Activated T-cell treated with anti-CD3 and anti-CD28 coated beads, Interleukin-2, amount 50 U/mL, for 1 hour (primary cell): ENCODE measurements around the gene ANGPTL2.

ENCODE experiments used
- DNase-seq: peaks from one replicate; pipeline ENCODE4 v3.0.0-alpha.2; 2020

ANGPTL2 gene

DNA sequence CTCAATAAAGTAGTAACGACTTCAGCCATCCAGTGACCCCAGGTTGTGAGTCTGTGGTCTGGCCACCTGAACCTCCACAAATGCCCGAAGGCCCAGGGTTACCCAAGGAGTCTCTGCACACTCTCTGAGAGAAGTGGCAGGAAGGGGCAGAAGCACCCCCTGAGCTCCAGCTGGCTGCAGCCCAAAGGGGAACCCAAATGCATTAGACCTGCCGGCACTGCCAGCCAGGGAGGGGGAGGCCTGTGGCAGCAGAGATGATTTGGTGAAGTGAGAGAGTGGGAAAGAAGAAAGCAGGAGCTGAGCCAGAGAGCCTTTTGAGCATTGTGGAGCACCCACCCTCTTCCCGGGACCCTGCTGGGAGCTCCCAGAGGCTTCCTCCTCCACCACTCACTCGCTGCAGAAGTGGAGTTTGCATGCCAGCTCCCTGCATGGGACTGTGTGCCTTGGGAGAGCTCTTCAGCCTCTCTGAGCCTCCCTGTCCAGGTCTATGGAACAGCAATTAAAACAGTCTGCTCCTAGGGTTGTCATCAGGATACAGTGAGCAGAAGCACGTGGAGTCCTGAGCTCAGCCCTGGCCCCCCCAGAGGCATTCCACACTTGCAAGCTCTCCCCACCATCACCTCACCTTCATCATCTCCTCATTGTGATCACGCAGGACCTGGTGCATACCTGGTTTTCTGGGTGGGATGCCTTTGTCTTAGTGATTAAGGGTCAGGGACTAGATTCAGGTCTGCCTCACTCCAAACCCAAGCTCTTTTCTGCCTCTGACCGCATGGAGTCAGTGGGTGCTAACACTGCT is 13.8 kb upstream of the ANGPTL2 start:
- no peak for DNase-seq

DNA sequence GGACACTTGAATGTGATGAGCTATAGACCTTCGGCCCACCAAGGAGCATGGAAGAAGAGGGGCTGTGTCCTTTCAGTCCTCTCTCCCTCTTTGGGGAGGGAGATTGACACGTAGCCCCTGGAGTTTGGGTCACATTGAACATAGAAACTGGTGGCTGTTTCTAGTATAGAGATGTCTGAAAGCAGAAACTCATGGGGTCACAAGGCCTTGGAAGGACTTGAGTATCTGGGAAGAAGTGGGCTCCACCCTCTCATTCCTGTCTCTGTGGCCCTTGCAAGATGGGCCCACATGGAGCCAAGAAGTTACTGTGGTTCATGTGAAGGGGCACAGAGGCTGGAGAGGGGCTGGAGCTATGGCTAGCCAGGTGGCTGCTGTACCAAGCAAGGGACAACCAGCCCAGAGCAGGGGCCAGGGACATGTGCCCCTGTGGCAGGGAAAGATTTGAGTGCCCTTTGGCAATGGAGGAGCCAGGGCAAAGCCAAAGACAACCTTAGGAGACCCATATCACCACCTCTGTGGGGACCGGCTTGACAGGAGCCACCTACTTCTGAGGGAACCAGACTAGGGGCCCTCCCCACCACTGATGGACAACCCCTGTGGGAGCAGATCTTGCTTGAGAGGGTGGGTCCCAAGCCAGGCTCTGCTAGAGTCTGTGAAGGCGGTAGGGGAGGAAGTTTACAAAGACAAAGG is 12.8 kb upstream of the ANGPTL2 start:
- no peak for DNase-seq

DNA sequence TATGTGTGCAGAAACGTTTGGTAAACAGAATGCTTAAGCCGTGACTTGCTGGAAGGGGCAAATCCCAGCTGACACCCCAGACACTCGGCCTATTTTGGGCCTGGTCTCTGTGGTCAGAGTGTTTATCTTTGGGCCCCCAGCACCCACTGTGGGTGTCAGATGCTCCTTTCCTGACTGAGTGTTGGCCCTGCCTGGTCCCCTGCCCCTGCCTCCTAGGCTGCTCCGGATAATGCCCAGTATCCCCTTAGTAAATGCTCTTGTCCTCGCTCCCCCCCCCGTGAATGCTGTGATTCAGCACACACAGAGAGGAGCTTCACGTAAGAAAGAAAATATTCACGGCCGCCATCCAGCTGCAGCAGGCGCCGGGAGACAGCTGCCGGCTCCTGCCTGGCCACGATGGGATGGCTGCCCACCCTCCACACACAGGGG is 11.3 kb upstream of the ANGPTL2 start:
- no peak for DNase-seq

DNA sequence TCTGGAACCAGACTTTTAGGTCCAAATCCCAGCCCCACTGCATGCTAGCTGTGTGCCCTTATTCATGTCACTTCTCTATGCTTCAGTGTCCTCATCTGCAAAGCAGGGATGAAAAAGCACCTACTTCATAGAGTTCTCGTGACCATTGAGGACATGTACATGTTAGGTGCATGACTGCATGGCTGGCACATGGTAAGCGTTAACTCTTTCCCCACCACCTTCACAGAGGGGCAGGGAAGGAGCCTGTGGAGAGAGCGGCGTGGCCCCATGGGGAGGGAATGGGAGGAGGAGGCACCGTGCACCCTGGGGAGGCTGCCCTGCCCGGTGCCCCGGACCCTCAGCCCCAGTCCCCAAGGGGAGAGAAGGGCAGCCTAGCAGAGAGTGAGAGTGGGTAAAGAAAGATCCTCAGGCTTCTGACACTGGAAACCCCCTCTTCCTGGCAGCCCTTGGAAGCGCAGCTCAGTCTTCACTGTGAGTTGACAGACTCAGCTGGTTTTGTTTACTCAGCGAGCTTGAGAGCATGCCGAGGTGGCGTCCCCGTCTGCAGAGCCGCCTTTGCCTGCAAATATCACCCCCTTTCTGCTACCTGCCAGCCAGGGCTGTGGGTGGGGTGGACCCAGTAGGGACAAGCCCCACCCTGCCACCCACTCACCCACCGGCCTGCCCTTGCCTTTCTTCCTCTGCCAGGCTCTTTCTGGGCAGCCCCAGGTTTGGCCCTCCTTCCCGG is 10.6 kb upstream of the ANGPTL2 start:
- no peak for DNase-seq

DNA sequence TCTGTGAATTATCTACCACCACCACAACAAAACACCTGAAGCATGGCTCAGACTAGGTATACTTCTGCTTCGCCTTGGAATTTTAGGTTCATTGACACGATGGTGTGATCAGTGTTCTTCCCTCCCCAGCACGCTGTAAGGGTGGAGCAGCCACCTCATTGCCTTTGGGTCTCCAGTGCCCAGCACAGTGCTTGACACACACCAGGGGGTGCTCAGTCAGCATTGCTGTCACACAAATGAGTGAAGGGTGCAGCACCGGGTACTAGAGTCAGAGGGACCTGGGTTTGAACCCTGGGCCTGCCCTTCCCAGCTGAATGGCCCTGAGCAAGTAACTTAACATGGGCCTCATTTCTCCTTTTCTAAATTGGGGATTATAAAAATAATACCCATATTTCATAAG is 9.9 kb upstream of the ANGPTL2 start:
- no peak for DNase-seq

DNA sequence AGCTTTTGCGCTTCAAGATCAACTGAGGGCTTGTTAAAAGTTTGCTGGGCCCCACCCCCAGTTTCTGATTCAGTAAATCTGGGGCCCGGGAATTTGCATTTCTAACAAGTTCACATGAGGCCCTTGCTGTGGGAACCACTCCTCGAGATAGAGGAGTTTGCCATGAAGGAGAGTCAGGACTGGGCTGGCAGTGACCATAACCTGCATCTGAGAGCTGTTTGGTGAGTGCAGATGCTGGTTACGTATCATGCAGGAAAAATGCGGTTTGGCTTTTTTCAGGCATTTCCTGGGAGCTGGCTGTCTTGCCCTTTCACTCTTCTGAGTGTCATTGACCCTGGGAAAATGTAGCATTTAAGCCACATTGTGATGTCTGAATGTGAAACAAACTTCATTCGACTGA is 9.4 kb upstream of the ANGPTL2 start:
- DNase-seq, result no peak

DNA sequence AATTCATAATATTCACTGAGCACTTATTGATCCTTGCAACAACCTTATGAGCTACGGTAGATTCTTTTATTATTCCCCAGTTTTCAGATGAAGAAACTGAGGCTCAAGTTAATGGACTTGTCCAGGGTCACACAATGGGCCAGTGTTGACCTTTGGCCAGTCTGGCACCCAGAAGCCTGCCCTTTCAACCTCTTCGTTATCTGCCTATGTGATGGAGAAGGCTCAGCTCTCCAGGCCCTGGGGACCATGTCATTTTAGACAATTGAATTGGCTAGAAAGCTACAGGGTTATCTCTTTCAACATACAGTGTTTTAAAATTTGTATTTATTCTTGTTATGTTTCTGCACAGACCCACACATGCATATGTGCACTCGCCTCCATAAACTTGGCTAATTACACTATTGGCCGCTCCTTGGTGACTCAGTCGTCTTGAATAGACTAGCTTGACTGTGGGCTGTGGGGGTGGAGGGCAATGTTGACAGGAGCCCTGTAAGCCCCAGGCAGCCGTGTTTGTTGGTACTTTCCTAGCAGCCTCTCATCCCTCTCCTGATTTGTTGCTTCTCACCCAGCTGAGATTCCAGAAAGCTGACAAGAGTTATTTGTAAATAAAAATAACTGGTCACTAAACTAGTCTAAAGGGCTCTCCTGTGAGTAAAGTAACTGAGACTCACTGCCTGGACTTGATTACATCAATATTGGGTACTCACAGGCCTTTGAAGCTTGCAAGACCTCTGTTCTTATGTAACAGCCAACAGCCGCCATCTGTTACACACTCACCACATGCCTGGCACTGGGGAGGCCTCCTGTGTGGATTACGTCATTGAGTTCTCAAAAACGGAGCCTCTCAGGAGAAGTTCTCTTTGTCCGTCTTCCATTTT is 8.5 kb upstream of the ANGPTL2 start:
- DNase-seq, result no peak

DNA sequence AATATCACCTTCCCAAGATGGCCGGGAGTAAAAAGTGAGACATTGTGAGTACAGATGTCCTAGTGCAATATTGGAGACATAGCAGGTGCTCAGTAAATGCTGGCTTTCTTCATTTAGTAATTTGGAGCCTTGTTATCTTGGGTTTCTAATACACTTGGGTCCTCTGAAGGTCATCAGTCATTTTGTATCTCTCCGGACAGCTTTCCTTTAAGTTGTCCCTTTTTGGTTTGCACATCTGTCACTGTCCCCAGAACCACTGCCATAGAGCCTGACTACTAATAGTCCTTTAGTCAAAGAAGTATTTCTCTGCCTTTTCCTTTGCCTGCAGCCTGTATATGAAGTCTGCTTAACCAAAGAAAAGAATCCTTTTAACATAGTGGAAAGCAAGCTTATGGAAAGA is 7.8 kb upstream of the ANGPTL2 start:
- DNase-seq, result no peak

DNA sequence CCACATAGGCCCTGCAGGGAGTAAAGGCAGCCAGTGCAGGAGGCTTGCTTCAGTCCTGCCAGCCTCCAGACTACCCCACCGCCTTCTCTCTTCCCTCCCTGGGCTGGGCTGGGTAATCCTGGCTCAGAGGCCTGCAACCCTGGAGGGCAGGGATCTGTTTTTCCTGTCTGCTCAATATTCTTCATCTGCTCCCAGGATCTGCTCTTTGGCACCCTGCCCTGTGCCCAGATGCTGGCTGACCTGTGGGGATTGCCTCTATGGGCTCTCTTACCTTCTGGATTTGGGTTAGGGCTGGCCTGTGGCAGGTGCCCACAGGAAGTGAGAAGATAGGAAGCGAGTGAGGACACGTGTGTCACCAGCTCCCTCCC is 7.3 kb upstream of the ANGPTL2 start:
- DNase-seq, result no peak

DNA sequence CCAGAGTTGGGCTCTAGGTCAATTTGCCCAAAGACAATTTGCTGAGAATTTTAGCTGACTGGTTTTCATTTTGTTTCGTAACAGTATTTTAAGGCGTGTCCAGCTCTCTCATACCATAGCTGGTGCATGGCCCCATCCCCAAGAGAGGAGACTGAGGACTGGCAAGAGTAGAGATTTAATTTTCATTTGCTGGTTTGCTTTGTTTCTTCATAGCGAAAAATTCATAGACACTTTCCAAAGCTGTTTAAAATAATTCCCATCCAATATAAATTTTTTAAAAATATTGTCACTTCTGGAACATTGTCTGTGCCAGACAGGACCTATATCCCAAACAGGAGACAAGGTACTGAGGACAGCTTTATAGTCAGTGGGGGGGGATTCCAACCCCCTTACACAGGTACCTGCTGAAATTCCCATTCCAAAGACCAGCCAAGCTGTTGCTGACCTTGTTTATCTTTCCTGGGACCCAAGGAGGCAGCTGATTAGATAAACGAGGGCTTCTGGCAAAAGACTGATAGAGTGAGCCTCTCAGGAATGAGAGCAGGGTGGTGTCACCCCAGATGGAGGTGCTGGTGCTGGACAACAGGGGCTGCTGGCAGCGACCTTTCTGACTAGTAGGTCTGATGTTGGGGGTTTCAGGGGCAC is 6.8 kb upstream of the ANGPTL2 start:
- no peak for DNase-seq

DNA sequence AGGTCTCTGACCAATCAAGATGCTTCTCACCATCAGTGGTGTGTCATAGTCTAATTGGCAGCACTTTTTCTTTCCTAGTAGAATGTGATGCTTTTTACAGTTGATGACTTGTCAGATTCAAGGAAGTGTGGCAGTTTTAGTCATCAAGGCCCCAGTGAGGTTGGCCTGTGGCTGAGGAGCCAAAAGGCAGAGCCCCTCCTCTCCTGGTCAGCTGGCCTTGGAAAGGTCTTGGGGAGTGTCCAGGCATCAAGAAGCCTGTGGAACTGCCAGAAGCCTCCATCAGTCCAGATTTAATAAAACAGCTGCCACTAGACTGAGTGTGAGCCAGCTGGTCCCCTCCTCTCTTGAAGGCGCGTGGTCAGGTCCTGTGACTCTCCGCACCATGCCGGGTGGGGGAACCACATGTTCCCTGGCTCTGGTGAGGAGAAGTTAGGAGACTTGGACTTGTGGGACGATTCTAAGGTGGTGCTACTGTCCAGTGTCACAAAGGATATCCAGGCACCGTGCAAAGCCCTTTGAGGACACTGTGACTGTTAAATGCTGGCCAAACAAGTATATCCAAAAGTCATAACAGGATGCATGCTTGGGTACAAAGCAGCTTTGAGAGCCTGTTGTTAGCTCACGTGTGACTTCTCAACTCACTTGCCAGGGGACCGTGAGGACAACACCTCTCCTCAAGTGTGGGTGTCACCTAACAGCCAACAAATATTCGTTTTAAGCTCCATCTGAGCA is 6.1 kb upstream of the ANGPTL2 start:
- no peak for DNase-seq

DNA sequence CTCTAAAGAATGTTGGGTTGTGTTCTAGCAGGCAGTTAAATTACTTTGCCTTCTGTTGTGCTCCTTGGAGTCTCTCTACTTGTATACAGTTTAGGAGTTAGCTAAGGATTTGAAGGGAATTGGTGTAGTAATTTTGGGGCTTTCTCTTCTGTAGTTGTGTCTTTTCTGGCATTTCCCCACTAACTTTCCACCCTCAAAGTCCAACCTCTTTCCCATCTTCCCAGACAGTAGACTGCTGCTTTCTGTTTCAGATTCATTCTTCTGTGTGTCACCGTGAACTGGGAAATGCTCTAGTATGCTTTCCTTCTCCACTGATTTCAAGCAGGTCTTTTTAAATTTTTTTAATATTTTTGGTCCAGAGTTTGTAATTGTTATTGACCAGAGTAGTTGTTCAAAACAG is 4.5 kb upstream of the ANGPTL2 start:
- DNase-seq, result no peak

DNA sequence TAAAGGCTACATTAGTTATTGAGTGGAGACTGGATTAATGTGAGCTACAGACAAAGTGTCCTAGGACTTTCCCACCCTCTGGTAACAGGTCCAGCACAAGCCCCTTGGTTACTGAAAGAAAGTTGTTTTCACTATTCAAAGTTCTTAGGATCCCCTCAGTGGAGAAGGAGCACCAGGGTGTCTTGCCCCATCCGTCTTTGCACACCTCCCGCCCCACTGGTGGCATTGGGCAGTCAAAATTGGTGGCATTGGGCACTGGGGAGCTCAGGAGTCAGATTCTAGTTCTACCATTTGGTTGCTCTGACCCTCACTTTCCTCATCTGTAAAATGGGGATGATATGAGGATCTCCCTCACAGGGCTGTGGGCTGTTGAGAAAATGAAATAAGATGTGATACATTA is 2.4 kb upstream of the ANGPTL2 start:
- DNase-seq, result no peak

DNA sequence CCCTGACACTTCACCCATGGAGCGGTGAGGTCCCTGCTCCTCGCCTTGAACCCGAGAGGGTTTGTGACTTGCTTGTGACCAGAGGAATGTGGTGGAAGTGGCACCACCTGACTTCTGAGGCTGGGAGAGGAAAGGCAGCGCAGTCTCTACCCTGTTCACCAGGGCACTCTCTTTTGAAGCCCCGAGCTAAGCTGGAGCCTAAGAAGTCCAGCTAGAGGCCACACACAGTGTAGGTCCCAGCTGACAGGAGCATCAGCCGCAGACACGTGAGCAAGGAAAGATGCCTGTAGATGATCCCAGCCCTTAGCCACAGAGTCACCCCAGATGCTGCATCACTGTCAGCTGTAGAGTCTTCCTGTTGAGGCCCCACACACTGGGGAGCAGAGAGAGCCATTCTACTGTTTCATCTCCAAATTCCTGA is 1.7 kb upstream of the ANGPTL2 start:
- DNase-seq, result no peak

DNA sequence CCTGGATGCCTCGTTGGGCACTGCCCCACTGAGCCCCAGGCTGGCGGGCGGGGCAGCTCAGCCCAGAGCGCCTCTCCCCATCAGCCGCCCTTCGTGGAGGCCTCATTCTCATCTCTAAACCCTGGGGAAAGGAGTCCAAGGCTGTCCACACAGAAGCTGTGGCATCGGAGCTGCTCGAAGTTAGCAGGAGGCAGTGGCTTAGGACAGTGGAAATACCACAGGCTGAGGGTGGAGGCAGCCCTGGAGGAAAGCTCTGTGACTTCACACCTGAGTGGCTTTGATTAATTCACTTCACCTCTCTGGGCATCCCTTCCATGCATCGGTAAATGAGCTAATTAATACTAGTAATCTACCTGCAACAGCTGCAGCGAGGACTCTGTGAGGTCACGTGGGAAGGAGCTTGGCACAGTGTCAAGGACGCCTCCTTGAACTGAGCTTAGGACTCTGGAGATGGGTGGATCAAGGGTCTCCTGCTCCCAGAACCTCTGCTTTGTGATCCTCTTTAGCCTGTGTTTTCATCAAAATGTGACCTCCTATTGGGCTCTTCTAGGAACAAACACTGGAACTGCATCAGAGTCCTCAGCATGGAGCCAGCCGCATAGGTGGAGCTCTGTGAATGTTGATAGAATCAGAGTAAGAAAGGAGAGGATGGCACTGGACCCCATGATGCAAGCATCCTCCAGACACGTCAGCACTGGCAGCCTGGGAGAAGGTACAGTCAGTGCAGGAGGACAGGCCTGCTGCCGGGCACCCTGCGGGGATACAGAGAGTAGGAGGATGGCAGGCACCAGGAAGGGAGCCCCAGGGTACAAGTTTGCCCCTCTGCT is 842 bp upstream of the ANGPTL2 start:
- DNase-seq, result no peak

DNA sequence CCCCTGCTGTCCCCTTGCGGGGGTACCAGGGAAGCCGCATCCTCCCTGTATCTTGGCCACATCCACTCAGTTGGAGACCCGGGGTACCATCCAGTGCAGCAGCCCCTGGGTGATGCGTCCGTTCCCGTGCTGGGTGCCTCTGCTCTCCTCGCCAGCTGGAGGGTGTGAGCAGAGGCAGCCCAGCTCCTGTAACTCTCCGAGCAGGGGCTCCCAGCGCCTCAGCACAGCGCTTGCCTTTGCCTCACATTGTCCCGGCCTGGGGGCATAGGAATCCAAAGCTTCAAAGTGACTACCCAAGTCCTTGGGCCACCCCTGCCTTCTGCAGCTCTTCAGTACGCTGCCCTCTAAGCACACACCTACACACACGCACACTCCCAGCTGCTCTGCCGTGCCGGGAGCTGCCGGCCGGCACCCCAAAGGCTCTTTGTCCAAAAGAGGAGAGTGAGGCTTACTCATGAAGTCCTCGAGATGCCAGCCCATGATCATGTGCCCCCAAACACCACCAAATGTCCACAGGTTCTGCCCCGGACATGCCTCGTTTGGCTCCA is 733 bp downstream of the ANGPTL2 start:
- no peak for DNase-seq

DNA sequence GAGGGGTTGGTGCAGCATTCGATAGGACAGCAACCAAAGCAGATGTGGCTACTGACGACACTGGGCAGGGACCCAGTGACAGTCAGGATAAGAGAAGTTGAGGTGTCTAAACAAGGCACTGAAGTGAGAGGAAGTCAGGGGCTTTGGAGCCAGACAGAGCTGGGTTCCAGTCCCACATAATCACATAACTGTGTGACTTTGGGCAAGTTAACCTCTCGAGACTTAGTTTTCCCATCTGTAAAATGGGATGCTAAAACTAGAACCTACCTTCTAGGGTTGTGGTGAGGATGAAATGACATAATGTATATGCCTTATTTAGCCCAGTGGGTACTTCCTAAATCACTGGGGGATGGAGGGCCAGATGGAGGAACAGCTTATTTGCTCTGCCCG is 3.1 kb downstream of the ANGPTL2 start:
- no peak for DNase-seq

DNA sequence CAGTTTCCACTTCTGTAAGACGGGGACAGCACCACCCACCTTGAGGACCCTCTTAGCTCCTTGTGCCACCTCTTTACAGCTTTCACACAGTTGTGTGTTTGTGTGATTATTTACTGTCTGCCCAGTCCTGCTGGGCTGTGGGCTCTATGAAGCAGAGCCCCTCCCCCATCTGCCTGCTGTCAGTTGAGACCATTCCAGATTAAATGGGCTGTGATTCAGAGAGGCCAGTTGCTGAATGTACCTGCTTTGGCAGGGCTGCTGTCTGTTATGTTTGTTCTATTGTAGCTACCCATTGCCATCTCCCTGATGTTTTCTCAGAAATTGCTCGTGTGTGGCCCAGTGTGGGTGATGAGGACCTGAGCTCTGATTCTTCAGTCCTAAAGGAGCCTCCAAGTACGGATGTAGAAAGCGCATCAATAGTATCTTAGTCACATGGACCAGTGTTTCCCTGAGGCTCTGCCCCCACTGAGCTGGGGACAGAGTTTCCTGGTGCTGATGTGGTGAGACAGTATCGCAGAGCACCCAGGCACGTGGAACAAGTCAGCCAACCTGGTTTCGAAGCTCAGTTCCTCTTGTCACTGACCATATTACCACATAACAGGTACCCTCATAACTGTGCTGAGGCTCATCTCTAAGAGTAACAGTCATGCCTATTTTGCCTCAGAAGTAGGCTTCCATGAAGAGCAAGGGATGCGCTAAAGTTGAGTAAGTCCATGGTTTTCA is 3.7 kb downstream of the ANGPTL2 start:
- DNase-seq, result no peak

DNA sequence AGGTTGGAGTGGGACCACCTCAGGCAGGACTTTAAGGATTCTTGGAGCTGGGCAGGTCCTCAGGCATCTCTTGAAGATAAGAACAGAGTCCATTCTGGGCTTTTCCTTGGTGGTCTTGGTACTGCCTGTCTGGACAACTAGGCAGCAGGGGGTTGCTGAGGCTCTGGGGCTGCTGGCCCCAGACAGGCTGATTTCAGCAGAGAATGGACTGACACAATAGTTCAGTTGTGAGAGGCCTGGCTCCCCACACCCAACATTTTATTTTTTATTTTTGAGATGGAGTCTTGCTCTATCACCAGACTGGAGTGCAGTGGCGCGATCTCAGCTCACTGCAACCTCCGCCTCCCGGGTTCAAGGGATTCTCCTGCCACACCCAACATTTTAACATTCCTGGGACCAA is 4.6 kb downstream of the ANGPTL2 start:
- DNase-seq, result no peak

DNA sequence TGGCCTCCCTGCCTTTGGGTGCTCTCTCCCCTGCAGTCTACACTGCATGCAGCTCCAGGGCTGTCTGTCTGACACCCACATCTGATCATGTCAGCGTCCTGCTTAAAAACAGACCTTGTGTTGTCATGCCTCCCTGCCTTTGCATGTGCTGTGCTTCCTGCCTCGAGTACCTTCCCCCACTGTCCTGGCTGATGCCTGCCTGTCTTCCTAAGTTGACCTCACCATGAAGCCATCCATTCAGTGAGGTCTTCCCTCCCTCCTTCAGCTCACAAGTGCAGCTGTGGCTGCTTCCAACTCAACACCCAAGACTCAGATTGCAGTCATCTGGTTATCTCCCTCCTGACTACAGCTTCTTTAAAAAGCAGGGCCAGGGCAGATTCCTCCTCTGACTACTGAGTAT is 5.5 kb downstream of the ANGPTL2 start:
- no peak for DNase-seq
